Activated naive CD4-positive, alpha-beta T cell treated with anti-CD3 and anti-CD28 coated beads, Interleukin-2, amount 50 U/mL, for 72 hours (primary cell): Measurements from ENCODE around the gene HDAC7. TPM values are rescaled to one million over a fixed set of nuclear protein-coding genes. Genes with fewer than 3 reads are reported as not detected.
A peak's percentile ranks its signal among the peaks of the same experiment; 100 is the strongest.

Source experiments
- ATAC-seq, 2 donors: fragments of 150-1000 bp; cut with Tn5 transposase; 2 replicates each; pipeline ENCODE4 v1.10.0; 2021; ENCODE audit warnings: mild to moderate bottlenecking in 2 of 2, moderate library complexity in 2 of 2
- DNase-seq, 2 donors: peaks; one replicate each; pipeline ENCODE4 v3.0.0; 2021 to 2022; ENCODE audit warnings: low spot score in 2 of 2
- H3K27ac Mint-ChIP-seq, 2 donors: one replicate each; pipeline ENCODE4 v1.8.0; 2022; ENCODE audit warnings: mild to moderate bottlenecking in 2 of 2, mixed read lengths in 2 of 2
- H3K36me3 Mint-ChIP-seq, 2 donors: one replicate each; pipeline ENCODE4 v1.8.0; 2022; ENCODE audit warnings: mixed read lengths in 2 of 2
- H3K9me3 Mint-ChIP-seq, 2 donors: one replicate each; pipeline ENCODE4 v1.8.0; 2022; ENCODE audit warnings: mixed read lengths in 2 of 2
- total RNA-seq, 2 donors: library from RNA; stranded (reverse); gene quantifications; one replicate each; pipeline ENCODE4 v1.2.3, GENCODE V29; 2022

The HDAC7 gene
- 100 to 1,000 TPM; 285 to 334 TPM for total RNA-seq

- peak; percentile 30 to 63 for ATAC-seq
- H3K9me3 Mint-ChIP-seq = peaks cover 0 to under 1% of the 10 kb centered on the region in 2 donors
- peaks cover 26 to 52% of the 10 kb centered on the region in 2 donors for H3K36me3 Mint-ChIP-seq
- DNase-seq = peak in 1 of 2 donors; percentile 49
- H3K27ac Mint-ChIP-seq = peak within 1 kb of the TSS; percentile 96 to 100
These were observed at the start of gene HDAC7 for GRCh38 chr12:47819896-47820630. TSS of gene HDAC7 (minus strand) at chr12:47819903. CDS start at chr12:47819785, 118 bp downstream.

- H3K36me3 Mint-ChIP-seq = peaks cover 55 to 67% of the 10 kb centered on the region in 2 donors
- no peak for DNase-seq
- peak overlapping the region; percentile 84 for H3K27ac Mint-ChIP-seq
- peak in 1 of 2 donors; percentile 50 for ATAC-seq
- H3K9me3 Mint-ChIP-seq = no peaks in the 10 kb centered on the region
These were observed 48.9 kb upstream of the HDAC7 start for GRCh38 chr12:47868552-47869031.

DNA sequence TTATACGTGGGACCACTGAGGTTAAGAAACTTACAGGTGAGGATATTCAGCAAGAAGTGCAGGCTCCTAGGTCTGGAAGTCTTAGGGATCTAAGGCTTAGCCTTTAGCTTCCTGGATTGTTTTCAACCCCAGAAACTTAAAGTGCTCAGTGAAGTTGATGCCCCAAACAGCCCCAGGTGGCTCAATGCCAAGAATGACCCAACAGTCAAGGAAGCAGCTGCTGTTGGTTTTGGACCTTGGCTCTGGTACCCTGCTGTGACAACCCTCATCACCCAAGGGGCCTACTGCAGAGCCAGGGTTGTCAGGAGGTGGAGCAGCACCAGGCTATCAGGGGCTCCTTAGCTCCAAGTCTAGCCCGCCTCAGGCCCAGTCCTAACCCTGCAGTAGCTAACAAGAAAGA lies 48.3 kb upstream of the HDAC7 start:
- H3K9me3 Mint-ChIP-seq = no peaks in the 10 kb centered on the region
- peaks cover 51 to 61% of the 10 kb centered on the region in 2 donors for H3K36me3 Mint-ChIP-seq
- ATAC-seq = no peak
- peak overlapping the region; percentile 84 to 94 for H3K27ac Mint-ChIP-seq
- no peak for DNase-seq

- ATAC-seq = peak; percentile 76 to 87
- Mint-ChIP-seq H3K27ac (peak overlapping the region; percentile 84 to 94), H3K9me3 (no peaks in the 10 kb centered on the region), H3K36me3 (peaks cover 47 to 60% of the 10 kb centered on the region in 2 donors)
- DNase-seq = no peak
These were observed 47.8 kb upstream of the HDAC7 start for GRCh38 chr12:47867495-47867941.

DNA sequence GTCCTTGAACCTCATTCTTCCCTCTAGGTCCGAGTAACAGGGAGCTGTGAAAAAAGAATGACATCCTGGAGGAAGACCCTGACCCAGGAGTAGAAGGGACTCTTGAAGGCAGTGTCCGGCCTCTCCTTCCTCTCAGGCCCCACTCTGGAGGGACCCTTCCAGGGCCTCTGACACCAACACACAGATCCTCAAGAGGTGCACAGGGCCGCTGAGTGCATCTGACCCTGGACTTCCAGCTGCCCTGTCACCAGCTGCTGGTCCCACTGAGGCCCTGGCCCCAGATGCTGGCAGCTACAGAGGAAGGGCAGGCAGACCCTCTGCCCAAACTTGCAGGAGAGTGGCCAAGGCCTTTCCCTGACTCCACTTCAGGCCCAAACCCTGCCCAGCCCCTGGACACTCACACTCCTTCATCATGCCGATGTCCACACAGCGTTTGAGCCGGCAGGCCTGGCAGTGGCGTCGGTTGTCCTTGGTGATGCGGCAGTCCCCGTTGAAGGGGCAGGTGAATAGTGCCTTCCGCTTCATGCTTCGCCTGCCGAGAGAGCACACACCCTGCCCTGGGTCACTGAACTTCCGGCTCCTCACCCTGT lies 45.0 kb upstream of the HDAC7 start:
- H3K36me3 Mint-ChIP-seq = peaks cover 42 to 60% of the 10 kb centered on the region in 2 donors

DNA sequence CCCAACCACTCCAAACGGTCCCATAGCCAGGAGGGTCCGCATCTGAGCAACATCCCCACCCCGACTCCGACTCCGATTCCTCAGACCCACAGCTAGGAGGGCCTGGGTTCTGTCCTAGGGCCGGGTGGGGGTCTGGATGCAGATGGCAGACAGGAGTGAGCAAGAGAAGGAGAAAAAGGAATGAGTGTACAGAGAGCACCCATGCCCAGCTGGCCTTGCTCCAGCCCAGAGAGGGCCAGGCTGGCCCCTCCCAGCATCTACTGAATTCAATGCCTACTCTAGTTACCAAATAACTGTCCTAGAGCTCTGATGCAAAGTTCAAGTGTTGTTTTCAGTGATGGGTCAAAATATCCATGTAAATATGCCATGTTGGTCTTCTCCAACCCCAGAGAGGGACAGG lies 44.3 kb upstream of the HDAC7 start:
- DNase-seq (peak in 1 of 2 donors; percentile 48), ATAC-seq (no peak)
- Mint-ChIP-seq H3K9me3 (no peaks in the 10 kb centered on the region), H3K27ac (peak overlapping the region; percentile 70 to 98), H3K36me3 (peaks cover 43 to 60% of the 10 kb centered on the region in 2 donors)

More for the DNA sequence above, 45.0 kb upstream of the HDAC7 start:
- Mint-ChIP-seq H3K9me3 (no peaks in the 10 kb centered on the region), H3K27ac (peak overlapping the region; percentile 61 to 91)
- ATAC-seq (no peak), DNase-seq (peak in 1 of 2 donors; percentile 49)

DNA sequence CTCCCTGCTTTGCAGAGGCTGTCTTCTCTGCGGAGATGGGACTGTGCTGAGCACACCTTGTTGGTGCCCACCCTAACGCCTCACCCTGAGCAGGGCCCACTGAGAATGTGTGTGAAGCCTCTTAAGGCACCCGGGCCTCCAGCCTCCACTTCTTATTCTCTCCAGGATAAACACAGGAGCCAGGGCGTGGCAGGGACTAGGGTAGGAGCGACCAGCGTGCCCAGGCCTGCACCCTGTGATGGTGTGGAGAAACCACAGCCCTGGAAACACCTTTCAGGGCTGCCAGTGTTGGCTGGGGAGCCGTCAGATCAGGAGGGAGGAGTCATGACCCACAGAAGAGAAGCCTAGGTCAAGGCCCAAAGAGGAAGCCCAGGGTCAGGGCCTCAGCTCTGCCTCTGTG lies 43.8 kb upstream of the HDAC7 start:
- no peaks in the 10 kb centered on the region for H3K9me3 Mint-ChIP-seq
- ATAC-seq = no peak
- peak overlapping the region; percentile 72 to 98 for H3K27ac Mint-ChIP-seq
- peaks cover 41 to 60% of the 10 kb centered on the region in 2 donors for H3K36me3 Mint-ChIP-seq
- peak in 1 of 2 donors; percentile 54 for DNase-seq

GRCh38 chr12:47862881-47863280 lies 43.2 kb upstream of the HDAC7 start:
- Mint-ChIP-seq H3K9me3 (no peaks in the 10 kb centered on the region), H3K36me3 (peaks cover 44 to 63% of the 10 kb centered on the region in 2 donors), H3K27ac (peak overlapping the region; percentile 85 to 98)
- peak in 1 of 2 donors; percentile 40 for DNase-seq
- ATAC-seq = no peak

DNA sequence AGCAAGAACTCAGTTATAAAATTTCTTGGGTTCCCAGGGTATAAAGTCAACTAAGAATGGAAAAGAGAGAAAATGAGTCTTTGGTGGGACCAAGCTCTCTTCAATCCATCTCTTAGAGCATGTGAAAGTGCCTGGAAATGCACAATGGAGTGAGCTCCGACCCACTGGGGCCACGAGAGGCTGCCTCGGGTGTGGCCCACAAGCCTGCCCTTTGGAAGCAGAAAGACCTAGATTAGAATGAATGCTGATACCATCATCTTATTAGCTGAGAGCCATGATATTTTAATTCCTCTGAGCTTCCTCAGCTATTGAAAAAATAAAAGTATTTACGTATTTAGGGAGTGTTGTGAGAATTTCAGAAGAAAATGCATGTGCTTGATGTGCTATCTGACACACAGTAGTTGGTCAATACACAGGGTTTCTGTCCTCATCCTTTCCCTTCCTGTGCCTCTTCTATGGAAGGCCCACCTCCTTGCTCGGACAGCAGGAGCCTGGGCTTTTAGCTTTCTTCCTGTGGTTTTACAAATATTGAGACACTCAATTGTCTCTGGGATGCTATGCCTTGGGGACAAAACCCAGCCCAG lies 42.6 kb upstream of the HDAC7 start:
- H3K9me3 Mint-ChIP-seq = no peaks in the 10 kb centered on the region
- no peak for ATAC-seq
- peak overlapping the region in 1 of 2 donors; percentile 98 for H3K27ac Mint-ChIP-seq

GRCh38 chr12:47860873-47861272 lies 41.2 kb upstream of the HDAC7 start:
- peaks cover 48 to 74% of the 10 kb centered on the region in 2 donors for H3K36me3 Mint-ChIP-seq
- ATAC-seq (peak in 1 of 2 donors; percentile 39), DNase-seq (peak in 1 of 2 donors; percentile 53)
- H3K9me3 Mint-ChIP-seq = no peaks in the 10 kb centered on the region
- H3K27ac Mint-ChIP-seq = peak overlapping the region; percentile 98 to 99

More for the DNA sequence above, 42.6 kb upstream of the HDAC7 start:
- DNase-seq = peak in 1 of 2 donors; percentile 13
- H3K36me3 Mint-ChIP-seq = peaks cover 44 to 69% of the 10 kb centered on the region in 2 donors

DNA sequence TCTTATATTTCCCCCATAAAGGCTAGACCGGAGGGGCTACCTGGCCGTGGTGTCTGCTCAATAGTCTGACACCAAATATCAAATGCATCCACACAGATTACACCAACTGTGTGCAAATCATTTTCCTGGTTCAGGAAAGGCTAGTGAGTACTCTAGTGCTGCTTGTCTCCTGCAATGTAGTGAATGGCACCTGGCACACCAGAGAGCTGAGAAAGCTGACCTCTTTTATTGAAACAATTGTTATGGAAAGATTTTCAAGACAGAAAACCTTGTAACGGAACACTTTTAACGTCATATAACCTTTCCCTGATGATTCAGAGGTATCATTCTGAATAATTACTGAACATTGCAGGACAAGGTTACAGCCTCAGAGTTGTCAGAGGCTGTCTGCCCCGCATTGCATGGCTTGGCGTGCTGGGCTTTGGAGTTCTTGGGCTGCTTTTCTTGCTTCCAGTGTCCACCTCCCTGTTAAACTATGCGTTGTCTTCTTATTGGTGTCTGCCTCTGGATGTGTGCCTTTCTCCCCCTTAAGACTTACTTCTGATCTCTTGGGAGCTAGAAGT lies 40.7 kb upstream of the HDAC7 start:
- DNase-seq = peak; percentile 52 to 60
- ATAC-seq = peak; percentile 94
- no peaks in the 10 kb centered on the region for H3K9me3 Mint-ChIP-seq
- H3K27ac Mint-ChIP-seq = peak overlapping the region; percentile 98 to 99
- H3K36me3 Mint-ChIP-seq = peaks cover 51 to 72% of the 10 kb centered on the region in 2 donors

DNA sequence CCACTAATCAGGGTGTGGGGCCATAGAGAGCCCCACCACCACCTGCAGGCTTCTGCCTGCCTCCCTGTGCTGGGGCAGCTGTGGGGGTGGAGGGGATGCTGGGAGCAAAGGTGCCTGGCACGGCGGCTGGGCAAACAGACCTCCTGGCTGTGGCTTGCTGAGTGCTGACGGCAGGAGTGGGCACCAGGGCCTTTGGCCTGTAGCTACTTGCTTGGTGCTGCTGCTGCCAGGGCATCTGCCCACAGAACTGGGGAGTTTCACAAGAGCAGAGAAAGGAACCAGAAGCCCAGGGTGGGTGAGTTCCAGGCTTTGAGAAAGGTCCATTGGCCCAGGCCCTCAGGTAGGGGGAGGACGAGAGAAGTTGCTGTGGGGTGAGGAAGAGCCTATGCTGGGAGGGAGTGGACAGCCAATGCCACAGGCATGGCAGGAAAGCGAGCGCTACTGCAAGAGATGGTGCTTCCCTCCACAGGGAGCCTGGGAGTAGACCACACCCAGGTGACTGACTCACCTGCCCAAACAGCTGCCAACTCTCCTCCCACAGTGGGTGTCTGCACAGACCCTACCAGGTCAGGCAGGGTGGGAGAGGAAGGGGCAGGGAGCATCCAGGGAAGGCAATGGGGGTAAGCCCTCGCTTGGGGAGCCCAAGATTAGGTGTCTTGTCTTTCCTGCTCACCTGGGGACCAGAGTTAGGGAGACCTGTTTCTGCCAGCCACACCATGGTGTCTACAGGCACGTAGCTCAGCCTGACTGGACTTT lies 39.0 kb upstream of the HDAC7 start:
- Mint-ChIP-seq H3K9me3 (no peaks in the 10 kb centered on the region), H3K36me3 (peaks cover 41 to 61% of the 10 kb centered on the region in 2 donors), H3K27ac (peak overlapping the region; percentile 98 to 99)
- DNase-seq (peak in 1 of 2 donors; percentile 54), ATAC-seq (no peak)

- H3K9me3 Mint-ChIP-seq = no peaks in the 10 kb centered on the region
- ATAC-seq (no peak), DNase-seq (peak in 1 of 2 donors; percentile 50)
- H3K27ac Mint-ChIP-seq = peak overlapping the region; percentile 69 to 84
- peaks cover 49 to 61% of the 10 kb centered on the region in 2 donors for H3K36me3 Mint-ChIP-seq
These were observed 37.2 kb upstream of the HDAC7 start for GRCh38 chr12:47856721-47857575.

- Mint-ChIP-seq H3K9me3 (no peaks in the 10 kb centered on the region), H3K36me3 (peaks cover 52 to 61% of the 10 kb centered on the region in 2 donors), H3K27ac (no peak overlapping the region)
- ATAC-seq = no peak
- DNase-seq = no peak
These were observed 36.4 kb upstream of the HDAC7 start for GRCh38 chr12:47856094-47856493.

GRCh38 chr12:47855502-47855901 lies 35.8 kb upstream of the HDAC7 start:
- Mint-ChIP-seq H3K27ac (no peak overlapping the region), H3K9me3 (no peaks in the 10 kb centered on the region), H3K36me3 (peaks cover 55 to 61% of the 10 kb centered on the region in 2 donors)
- ATAC-seq (no peak), DNase-seq (peak in 1 of 2 donors; percentile 28)
